Measurements from ENCODE around the gene MCAM.

DNA sequence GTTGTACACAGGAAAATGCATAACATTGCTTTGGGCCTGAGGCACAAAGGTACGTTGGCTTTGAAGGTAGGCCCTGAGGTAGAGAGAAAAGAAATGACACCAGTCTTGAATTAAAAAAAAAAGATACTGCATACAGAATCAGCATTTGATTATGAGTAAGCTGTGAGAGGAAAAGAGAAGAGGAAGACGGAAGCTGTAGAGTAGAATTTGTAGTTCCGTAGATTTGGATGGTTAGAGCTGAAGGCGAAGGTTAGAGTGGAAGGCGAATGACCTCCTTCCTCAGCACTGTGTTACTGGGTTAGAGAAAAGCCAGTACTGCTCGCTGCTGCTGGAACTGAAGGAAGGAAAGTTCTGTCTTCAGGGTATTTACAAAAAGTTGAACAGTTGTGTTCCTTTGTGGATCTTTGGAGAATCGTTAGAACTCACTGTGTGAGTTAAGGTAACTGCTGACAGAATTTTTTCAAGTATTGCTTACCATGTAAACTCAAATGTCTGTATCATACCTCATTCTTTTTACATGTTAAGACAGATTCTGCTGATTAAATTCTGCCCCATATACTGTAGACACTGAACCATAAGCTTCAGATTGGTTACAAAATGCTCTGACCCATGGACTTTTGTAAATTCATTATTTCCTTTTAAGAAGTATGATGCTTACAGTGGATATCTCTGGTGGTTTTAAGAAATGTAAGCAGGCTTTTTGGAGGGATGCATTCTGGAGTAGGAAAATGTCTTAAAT is 50.2 kb downstream of the MCAM start:
- TF ChIP-seq EZH2 (IDR thresholded peaks at IDR 0.05; ENCODE audit: borderline replicate concordance, low read depth, low read length, severe bottlenecking) = no peak
- TF ChIP-seq, protein P1, sequence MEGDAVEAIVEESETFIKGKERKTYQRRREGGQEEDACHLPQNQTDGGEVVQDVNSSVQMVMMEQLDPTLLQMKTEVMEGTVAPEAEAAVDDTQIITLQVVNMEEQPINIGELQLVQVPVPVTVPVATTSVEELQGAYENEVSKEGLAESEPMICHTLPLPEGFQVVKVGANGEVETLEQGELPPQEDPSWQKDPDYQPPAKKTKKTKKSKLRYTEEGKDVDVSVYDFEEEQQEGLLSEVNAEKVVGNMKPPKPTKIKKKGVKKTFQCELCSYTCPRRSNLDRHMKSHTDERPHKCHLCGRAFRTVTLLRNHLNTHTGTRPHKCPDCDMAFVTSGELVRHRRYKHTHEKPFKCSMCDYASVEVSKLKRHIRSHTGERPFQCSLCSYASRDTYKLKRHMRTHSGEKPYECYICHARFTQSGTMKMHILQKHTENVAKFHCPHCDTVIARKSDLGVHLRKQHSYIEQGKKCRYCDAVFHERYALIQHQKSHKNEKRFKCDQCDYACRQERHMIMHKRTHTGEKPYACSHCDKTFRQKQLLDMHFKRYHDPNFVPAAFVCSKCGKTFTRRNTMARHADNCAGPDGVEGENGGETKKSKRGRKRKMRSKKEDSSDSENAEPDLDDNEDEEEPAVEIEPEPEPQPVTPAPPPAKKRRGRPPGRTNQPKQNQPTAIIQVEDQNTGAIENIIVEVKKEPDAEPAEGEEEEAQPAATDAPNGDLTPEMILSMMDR (IDR thresholded peaks at IDR 0.05; ENCODE audit: borderline replicate concordance, extremely low read depth, low read length, poor library complexity, severe bottlenecking) = no peak
